Prostate gland (tissue), 2 donors: ENCODE results near the gene ZIM2. TPM values are rescaled to one million over a fixed set of nuclear protein-coding genes. Genes with fewer than 3 reads are reported as not detected.
"Not testable (repeated sequence)": the region's sequence is repeated elsewhere in the genome, so short reads cannot be mapped to it uniquely, and the experiment has no call there.

Experiments used
- DNase-seq: peaks from one replicate; pipeline ENCODE4 v3.0.0-alpha.2; 2019; ENCODE audit warnings: low spot score
- H3K27ac ChIP-seq, 2 donors: fragments of 200-600 bp; sonication (generic); 2 replicates each; pipeline ENCODE4 v1.5.1; 2017 to 2019
- H3K27me3 ChIP-seq: fragments of 200-600 bp; sonication (generic); replicated peaks from 2 replicates; pipeline ENCODE4 v1.5.1; 2019; ENCODE audit not compliant: insufficient read depth
- H3K36me3 ChIP-seq, 2 donors: fragments of 200-600 bp; sonication (generic); 1 replicate in 1 of 2; 2 replicates in 1 of 2; pipeline versions ENCODE4 v1.5.1 to v1.8.1; 2017 to 2019
- H3K4me1 ChIP-seq: fragments of 200-600 bp; sonication (generic); replicated peaks from 2 replicates; pipeline ENCODE4 v1.5.1; 2019
- H3K4me3 ChIP-seq, 2 donors: fragments of 200-600 bp; sonication (generic); 2 replicates each; pipeline ENCODE4 v1.5.1; 2017 to 2019
- H3K9me3 ChIP-seq: fragments of 200-600 bp; sonication (generic); 2 replicates; pipeline ENCODE4 v1.5.1; 2017
- POLR2A ChIP-seq: fragments of 450-650 bp; IDR thresholded peaks from one replicate; pipeline ENCODE4 v1.6.1; 2016; ENCODE audit warnings: antibody characterized with exemption, mild to moderate bottlenecking
- POLR2AphosphoS5 ChIP-seq: sonication (generic); formaldehyde crosslinking; IDR thresholded peaks from one replicate; pipeline ENCODE4 v1.6.1; 2017; ENCODE audit warnings: antibody characterized with exemption
- WGBS: methylation state at CpG from one replicate; pipeline ENCODE4 v1.1.5; 2018; 5-methylcytosine and 5-hydroxymethylcytosine counted together
- intact Hi-C: fragments of 100-400 bp; cut with DNase I; formaldehyde crosslinking; loops from one replicate; pipeline ENCODE4 v1.14.2; 2022
- total RNA-seq, 2 donors: library from RNA; depleted of rRNA; stranded (reverse); fragments of >200 nt; gene quantifications; one replicate each; pipeline ENCODE4 v1.1.0, GENCODE V29; 2016
- TF ChIP-seq, protein P1 (sequence below), 4 experiments: fragments of 200-600 bp in 2 of 4; fragments of 450-650 bp in 2 of 4; sonication (generic) in 2 of 4; IDR thresholded peaks; 1 replicate in 3 of 4; 2 replicates in 1 of 4; pipeline ENCODE4 v1.5.1; 2016 to 2019; ENCODE audit warnings: antibody characterized with exemption in 4 of 4, mild to moderate bottlenecking in 2 of 4, moderate library complexity in 2 of 4

The ZIM2 gene
- total RNA-seq, 2 donors from 2014 or later, result 0.64 to 5.2 TPM

DNA sequence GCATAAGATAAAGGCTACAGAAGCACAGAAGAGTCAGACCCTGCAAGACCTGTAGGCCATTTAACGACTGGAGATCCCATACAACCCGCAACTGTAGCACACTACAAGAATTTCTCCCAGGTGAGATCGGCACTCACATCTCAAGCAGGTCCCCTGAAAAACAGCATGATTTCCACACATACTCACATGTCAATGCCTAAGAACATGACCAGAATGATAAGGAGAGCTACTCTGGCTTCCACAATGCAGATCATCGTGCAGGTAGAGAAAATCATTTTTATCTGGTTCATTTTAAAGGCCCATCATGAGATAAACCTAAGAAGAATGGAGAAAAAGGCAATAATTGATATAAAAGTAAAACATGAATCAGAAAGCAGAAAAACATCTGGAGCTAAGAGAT is 17.5 kb upstream of the ZIM2 start:
- Histone ChIP-seq H3K36me3 (no peaks in the 10 kb centered on the region), H3K27ac (no peak overlapping the region), H3K9me3 (no peaks in the 10 kb centered on the region), H3K4me3 (no peak overlapping the region), H3K27me3 (no peaks in the 10 kb centered on the region), H3K4me1 (no peaks in the 10 kb centered on the region)
- WGBS, result 86% methylated on average over 4 of the region's 4 CpGs
- TF ChIP-seq POLR2A (no peak), POLR2AphosphoS5 (no peak)
- DNase-seq, result no peak
- intact Hi-C loops, result no loop called here

DNA sequence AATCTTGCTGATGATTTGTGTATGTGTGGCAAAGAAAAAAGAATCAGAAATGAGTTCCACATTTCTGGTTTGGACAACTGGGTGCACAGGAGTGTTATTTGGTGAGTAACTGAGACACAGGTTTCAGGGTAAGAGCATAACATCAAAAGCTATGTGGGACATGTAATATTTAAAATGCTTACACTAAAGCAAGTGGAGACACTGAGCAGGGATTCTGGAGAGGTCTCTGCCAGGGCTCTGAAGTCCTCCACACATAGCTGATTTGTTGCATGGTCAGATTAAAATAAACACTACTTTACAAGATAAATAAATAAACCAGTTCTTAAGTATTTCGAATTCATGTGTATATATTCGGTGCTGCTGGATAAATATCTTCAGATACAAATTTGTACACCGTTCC is 16.3 kb upstream of the ZIM2 start:
- no peaks in the 10 kb centered on the region for H3K4me1 ChIP-seq
- TF ChIP-seq POLR2A (no peak), POLR2AphosphoS5 (no peak)
- TF ChIP-seq, protein P1, sequence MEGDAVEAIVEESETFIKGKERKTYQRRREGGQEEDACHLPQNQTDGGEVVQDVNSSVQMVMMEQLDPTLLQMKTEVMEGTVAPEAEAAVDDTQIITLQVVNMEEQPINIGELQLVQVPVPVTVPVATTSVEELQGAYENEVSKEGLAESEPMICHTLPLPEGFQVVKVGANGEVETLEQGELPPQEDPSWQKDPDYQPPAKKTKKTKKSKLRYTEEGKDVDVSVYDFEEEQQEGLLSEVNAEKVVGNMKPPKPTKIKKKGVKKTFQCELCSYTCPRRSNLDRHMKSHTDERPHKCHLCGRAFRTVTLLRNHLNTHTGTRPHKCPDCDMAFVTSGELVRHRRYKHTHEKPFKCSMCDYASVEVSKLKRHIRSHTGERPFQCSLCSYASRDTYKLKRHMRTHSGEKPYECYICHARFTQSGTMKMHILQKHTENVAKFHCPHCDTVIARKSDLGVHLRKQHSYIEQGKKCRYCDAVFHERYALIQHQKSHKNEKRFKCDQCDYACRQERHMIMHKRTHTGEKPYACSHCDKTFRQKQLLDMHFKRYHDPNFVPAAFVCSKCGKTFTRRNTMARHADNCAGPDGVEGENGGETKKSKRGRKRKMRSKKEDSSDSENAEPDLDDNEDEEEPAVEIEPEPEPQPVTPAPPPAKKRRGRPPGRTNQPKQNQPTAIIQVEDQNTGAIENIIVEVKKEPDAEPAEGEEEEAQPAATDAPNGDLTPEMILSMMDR (IDR thresholded peaks at IDR 0.05), result no peak
- no peak for DNase-seq
- H3K36me3 ChIP-seq, result no peaks in the 10 kb centered on the region
- intact Hi-C loops, result no loop called here
- H3K9me3 ChIP-seq, result no peaks in the 10 kb centered on the region
- no peak overlapping the region for H3K4me3 ChIP-seq
- 66% methylated on average over 3 of the region's 3 CpGs for WGBS
- no peaks in the 10 kb centered on the region for H3K27me3 ChIP-seq
- no peak overlapping the region for H3K27ac ChIP-seq

DNA sequence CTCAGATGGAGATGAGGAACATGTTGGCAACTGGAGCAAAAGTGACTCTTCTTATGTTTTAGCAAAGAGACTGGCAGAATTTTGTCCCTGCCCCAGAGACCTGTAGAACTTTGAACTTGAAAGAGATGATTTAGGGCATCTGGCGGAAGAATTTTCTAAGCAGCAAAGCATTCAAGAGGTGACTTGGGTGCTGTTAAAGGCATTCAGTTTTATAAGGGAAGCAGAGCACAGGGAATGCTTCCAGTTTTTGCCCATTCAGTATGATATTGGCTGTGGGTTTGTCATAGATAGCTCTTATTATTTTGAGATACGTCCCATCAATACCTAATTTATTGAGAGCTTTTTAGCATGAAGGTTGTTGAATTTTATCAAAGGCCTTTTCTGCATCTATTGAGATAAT is 11.8 kb upstream of the ZIM2 start:
- intact Hi-C loops, H3K4me1 ChIP-seq, H3K27me3 ChIP-seq, H3K27ac ChIP-seq, H3K9me3 ChIP-seq, DNase-seq, H3K4me3 ChIP-seq, H3K36me3 ChIP-seq: not testable (repeated sequence)
- 90% methylated on average over 2 of the region's 2 CpGs for WGBS

DNA sequence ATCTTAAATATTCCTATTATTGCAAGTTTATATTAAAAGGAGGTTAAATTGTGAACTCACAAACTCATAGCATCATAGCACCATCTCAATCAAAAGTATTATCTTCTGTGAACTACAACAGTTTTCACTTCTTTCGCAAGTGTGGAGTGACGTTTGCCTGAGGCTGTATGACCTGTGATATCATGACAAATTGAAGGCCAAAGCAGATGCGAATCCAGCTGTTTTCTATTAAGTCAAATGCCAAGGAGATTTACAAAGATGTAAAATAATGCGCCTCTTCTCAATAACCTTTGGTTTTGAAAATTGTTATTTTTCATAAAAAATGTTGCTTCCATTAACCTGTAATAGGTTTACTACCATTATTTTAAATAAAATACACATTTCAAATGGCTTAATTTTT is 7.6 kb upstream of the ZIM2 start:
- Histone ChIP-seq H3K9me3 (no peaks in the 10 kb centered on the region), H3K27me3 (no peaks in the 10 kb centered on the region), H3K4me3 (no peak overlapping the region), H3K27ac (no peak overlapping the region), H3K4me1 (no peaks in the 10 kb centered on the region), H3K36me3 (no peaks in the 10 kb centered on the region)
- DNase-seq, result no peak
- no peak for TF ChIP-seq POLR2AphosphoS5
- TF ChIP-seq, protein P1 (IDR thresholded peaks at IDR 0.05), result no peak
- no peak for TF ChIP-seq POLR2A
- 77% methylated on average over 4 of the region's 4 CpGs for WGBS
- intact Hi-C loops, result no loop called here

DNA sequence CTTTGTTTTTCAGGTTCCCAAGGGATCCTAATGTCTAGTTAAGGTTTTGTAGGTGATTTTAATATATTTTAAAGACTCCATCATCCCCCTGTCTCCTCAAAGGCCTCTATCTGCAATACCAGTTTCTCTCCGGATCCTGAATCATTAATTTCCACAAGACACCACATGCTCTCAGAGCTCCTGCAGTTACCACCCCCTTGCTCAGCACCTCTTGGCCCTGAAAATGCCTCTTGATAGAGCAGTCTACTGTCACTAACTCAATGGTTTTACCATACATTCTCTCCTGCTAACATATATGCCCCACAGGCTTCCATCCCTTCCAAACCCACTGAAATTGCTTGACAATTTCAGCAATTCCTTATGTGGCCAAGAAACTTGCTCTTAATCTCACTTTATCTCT is 1.9 kb upstream of the ZIM2 start:
- Histone ChIP-seq H3K4me3 (no peak overlapping the region), H3K27ac (no peak overlapping the region), H3K4me1 (no peaks in the 10 kb centered on the region), H3K36me3 (no peaks in the 10 kb centered on the region), H3K9me3 (no peaks in the 10 kb centered on the region), H3K27me3 (no peaks in the 10 kb centered on the region)
- TF ChIP-seq POLR2AphosphoS5 (no peak), POLR2A (no peak)
- TF ChIP-seq, protein P1 (IDR thresholded peaks at IDR 0.05), result no peak
- intact Hi-C loops, result no loop called here
- WGBS, result 67% methylated on average over 1 of the region's 1 CpG
- DNase-seq, result no peak

DNA sequence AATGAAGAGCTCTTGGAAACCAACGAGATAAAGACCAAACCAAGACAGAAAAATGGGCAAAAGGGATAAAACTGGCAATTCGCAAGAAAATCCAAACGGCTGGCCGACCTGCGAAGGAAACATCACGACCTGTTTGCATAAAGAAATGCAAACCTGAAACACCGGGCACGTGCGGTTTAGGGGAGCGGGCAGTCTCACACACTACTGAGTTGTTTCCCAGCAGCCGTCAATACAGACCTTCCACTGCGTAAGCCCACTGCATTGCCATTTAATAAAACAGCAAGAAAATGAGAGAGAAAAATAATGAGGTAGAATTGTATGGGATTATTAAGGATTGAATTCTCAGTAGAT is 642 bp upstream of the ZIM2 start:
- Histone ChIP-seq H3K27me3 (no peaks in the 10 kb centered on the region), H3K27ac (no peak overlapping the region), H3K9me3 (no peaks in the 10 kb centered on the region), H3K4me1 (no peaks in the 10 kb centered on the region), H3K36me3 (no peaks in the 10 kb centered on the region), H3K4me3 (no peak overlapping the region)
- 40% methylated on average over 12 of the region's 12 CpGs for WGBS
- intact Hi-C loops, result no loop called here
- TF ChIP-seq POLR2AphosphoS5 (no peak), POLR2A (no peak)
- DNase-seq, result no peak
